ENCODE data around the gene GALNT2. TPM values are rescaled to one million over a fixed set of nuclear protein-coding genes. Genes with fewer than 3 reads are reported as not detected.

The GALNT2 gene
- total RNA-seq, 5 donors from 2014 or later (not counting 1 experiment from before 2014, with no cell fraction given): 22.2 to 29.7 (median 23.5) TPM

- Histone ChIP-seq H3K36me3 (ENCODE audit: control insufficient read depth in 2 of 2, extremely low read depth in 1 of 2, insufficient read depth in 1 of 2, low read length in 1 of 2) (no peaks in the 10 kb centered on the region), H3K27ac (ENCODE audit: low read length) (no peak overlapping the region), H3K4me3 (ENCODE audit: control insufficient read depth in 1 of 2, extremely low read depth in 1 of 2, low read length in 1 of 2) (no peak overlapping the region), H3K27me3 (replicated peaks in 1 of 2; ENCODE audit: control insufficient read depth in 2 of 2, extremely low read depth in 1 of 2, insufficient read depth in 2 of 2, low read length in 1 of 2) (peaks cover 0 to 16% of the 10 kb centered on the region in 2 experiments), H3K9me3 (no peaks in the 10 kb centered on the region), H3K4me1 (ENCODE audit: control insufficient read depth in 1 of 2, extremely low read depth in 1 of 2, insufficient read depth in 2 of 2, low read length in 2 of 2) (peaks cover 0 to 3% of the 10 kb centered on the region in 2 experiments)
- POLR2A ChIA-PET: no interaction called here
- 88% methylated on average over 2 of the region's 2 CpGs for WGBS (ENCODE audit: insufficient coverage)
- Mint-ChIP-seq H3K36me3 (no peaks in the 10 kb centered on the region), H3K4me1 (peaks cover 5 to 8% (median 7%) of the 10 kb centered on the region in 3 donors), H3K4me3 (no peak overlapping the region), H3K9me3 (peaks cover 0 to 3% (median 0%) of the 10 kb centered on the region in 3 donors), H3K27me3 (peaks cover 4 to 8% of the 10 kb centered on the region in 2 donors), H3K27ac (no peak overlapping the region)
- ATAC-seq (replicated peaks in 1 of 4) (no peak), DNase-seq (no peak)
- CTCF ChIA-PET: no interaction called here
These were observed 17.3 kb upstream of the GALNT2 start for GRCh38 chr1:230049731-230050130.

GRCh38 chr1:230050973-230051735, 15.9 kb upstream of the GALNT2 start:
- DNase-seq: no peak
- peaks cover 0 to 3% of the 10 kb centered on the region in 2 experiments for H3K4me1 ChIP-seq (ENCODE audit: control insufficient read depth in 1 of 2, extremely low read depth in 1 of 2, insufficient read depth in 2 of 2, low read length in 2 of 2)
- ChIA-PET CTCF (no interaction called here), POLR2A (no interaction called here)
- H3K27me3 ChIP-seq (replicated peaks in 1 of 2; ENCODE audit: control insufficient read depth in 2 of 2, extremely low read depth in 1 of 2, insufficient read depth in 2 of 2, low read length in 1 of 2): peaks cover 0 to 7% of the 10 kb centered on the region in 2 experiments
- no peaks in the 10 kb centered on the region for H3K36me3 Mint-ChIP-seq
- peaks cover 0 to 3% (median 0%) of the 10 kb centered on the region in 3 donors for H3K9me3 Mint-ChIP-seq
- 98% methylated on average over 5 of the region's 7 CpGs for WGBS (ENCODE audit: insufficient coverage)
- H3K36me3 ChIP-seq (ENCODE audit: control insufficient read depth in 2 of 2, extremely low read depth in 1 of 2, insufficient read depth in 1 of 2, low read length in 1 of 2): no peaks in the 10 kb centered on the region
- no peak overlapping the region for H3K4me3 ChIP-seq (ENCODE audit: control insufficient read depth in 1 of 2, extremely low read depth in 1 of 2, low read length in 1 of 2)
- no peaks in the 10 kb centered on the region for H3K9me3 ChIP-seq
- ATAC-seq (replicated peaks in 1 of 4): no peak
- H3K27ac Mint-ChIP-seq: peak overlapping the region in 1 of 2 donors; percentile 68
- peaks cover 5 to 8% (median 7%) of the 10 kb centered on the region in 3 donors for H3K4me1 Mint-ChIP-seq
- peak overlapping the region in 1 of 3 donors; percentile 44 for H3K4me3 Mint-ChIP-seq
- H3K27me3 Mint-ChIP-seq: no peaks in the 10 kb centered on the region
- H3K27ac ChIP-seq (ENCODE audit: low read length): no peak overlapping the region

- H3K4me3 Mint-ChIP-seq: no peak overlapping the region
- 92% methylated on average over 2 of the region's 2 CpGs for WGBS (ENCODE audit: insufficient coverage)
- no peaks in the 10 kb centered on the region for H3K27me3 Mint-ChIP-seq
- H3K36me3 Mint-ChIP-seq: no peaks in the 10 kb centered on the region
- H3K9me3 ChIP-seq: no peaks in the 10 kb centered on the region
- H3K4me1 Mint-ChIP-seq: peaks cover 5 to 8% (median 7%) of the 10 kb centered on the region in 3 donors
- no peak overlapping the region for H3K27ac Mint-ChIP-seq
- H3K4me1 ChIP-seq (ENCODE audit: control insufficient read depth in 1 of 2, extremely low read depth in 1 of 2, insufficient read depth in 2 of 2, low read length in 2 of 2): peaks cover 0 to 3% of the 10 kb centered on the region in 2 experiments
- no peak for DNase-seq
- ChIA-PET CTCF (no interaction called here), POLR2A (no interaction called here)
- H3K27me3 ChIP-seq (replicated peaks in 1 of 2; ENCODE audit: control insufficient read depth in 2 of 2, extremely low read depth in 1 of 2, insufficient read depth in 2 of 2, low read length in 1 of 2): peaks cover 0 to 3% of the 10 kb centered on the region in 2 experiments
- no peaks in the 10 kb centered on the region for H3K36me3 ChIP-seq (ENCODE audit: control insufficient read depth in 2 of 2, extremely low read depth in 1 of 2, insufficient read depth in 1 of 2, low read length in 1 of 2)
- no peak overlapping the region for H3K27ac ChIP-seq (ENCODE audit: low read length)
- no peak for ATAC-seq (replicated peaks in 1 of 4)
- H3K4me3 ChIP-seq (ENCODE audit: control insufficient read depth in 1 of 2, extremely low read depth in 1 of 2, low read length in 1 of 2): no peak overlapping the region
- peaks cover 0 to 3% (median 0%) of the 10 kb centered on the region in 3 donors for H3K9me3 Mint-ChIP-seq
These were observed 15.0 kb upstream of the GALNT2 start for GRCh38 chr1:230052018-230052417.

- no peak overlapping the region for H3K4me3 Mint-ChIP-seq
These were observed 14.4 kb upstream of the GALNT2 start for GRCh38 chr1:230052665-230053064.

GRCh38 chr1:230054092-230054749, 12.8 kb upstream of the GALNT2 start:
- CTCF ChIA-PET: interaction anchor here in 1 of 2 donors (0.7 kb wide), 1 partner anchor 1294 kb away, joined by 3 read pairs; no protein-coding TSS in a partner anchor
- Histone ChIP-seq H3K9me3 (no peaks in the 10 kb centered on the region), H3K36me3 (ENCODE audit: control insufficient read depth in 2 of 2, extremely low read depth in 1 of 2, insufficient read depth in 1 of 2, low read length in 1 of 2) (no peaks in the 10 kb centered on the region), H3K4me3 (ENCODE audit: control insufficient read depth in 1 of 2, extremely low read depth in 1 of 2, low read length in 1 of 2) (no peak overlapping the region), H3K27ac (ENCODE audit: low read length) (no peak overlapping the region), H3K4me1 (ENCODE audit: control insufficient read depth in 1 of 2, extremely low read depth in 1 of 2, insufficient read depth in 2 of 2, low read length in 2 of 2) (peaks cover 0 to 3% of the 10 kb centered on the region in 2 experiments), H3K27me3 (replicated peaks in 1 of 2; ENCODE audit: control insufficient read depth in 2 of 2, extremely low read depth in 1 of 2, insufficient read depth in 2 of 2, low read length in 1 of 2) (peaks cover 0 to 6% of the 10 kb centered on the region in 2 experiments)
- H3K36me3 Mint-ChIP-seq: no peaks in the 10 kb centered on the region
- peaks cover 5 to 8% (median 7%) of the 10 kb centered on the region in 3 donors for H3K4me1 Mint-ChIP-seq
- DNase-seq (no peak), ATAC-seq (replicated peaks in 1 of 4) (no peak)
- 75% methylated on average over 2 of the region's 8 CpGs for WGBS (ENCODE audit: insufficient coverage)
- H3K27ac Mint-ChIP-seq: no peak overlapping the region
- H3K4me3 Mint-ChIP-seq: no peak overlapping the region
- no peaks in the 10 kb centered on the region for H3K27me3 Mint-ChIP-seq
- POLR2A ChIA-PET: no interaction called here
- peaks cover 0 to 3% (median 0%) of the 10 kb centered on the region in 3 donors for H3K9me3 Mint-ChIP-seq

More at GRCh38 chr1:230052665-230053064, 14.4 kb upstream of the GALNT2 start:
- 98% methylated on average over 3 of the region's 5 CpGs for WGBS (ENCODE audit: insufficient coverage)
- Mint-ChIP-seq H3K36me3 (no peaks in the 10 kb centered on the region), H3K4me1 (peaks cover 5 to 8% (median 7%) of the 10 kb centered on the region in 3 donors), H3K27ac (no peak overlapping the region), H3K27me3 (no peaks in the 10 kb centered on the region), H3K9me3 (peaks cover 0 to 3% (median 0%) of the 10 kb centered on the region in 3 donors)
- H3K4me3 ChIP-seq (ENCODE audit: control insufficient read depth in 1 of 2, extremely low read depth in 1 of 2, low read length in 1 of 2): no peak overlapping the region
- ChIA-PET POLR2A (no interaction called here), CTCF (no interaction called here)
- H3K9me3 ChIP-seq: no peaks in the 10 kb centered on the region
- ATAC-seq (replicated peaks in 1 of 4) (no peak), DNase-seq (no peak)
- peaks cover 0 to 2% of the 10 kb centered on the region in 2 experiments for H3K27me3 ChIP-seq (replicated peaks in 1 of 2; ENCODE audit: control insufficient read depth in 2 of 2, extremely low read depth in 1 of 2, insufficient read depth in 2 of 2, low read length in 1 of 2)
- no peak overlapping the region for H3K27ac ChIP-seq (ENCODE audit: low read length)
- peaks cover 0 to 3% of the 10 kb centered on the region in 2 experiments for H3K4me1 ChIP-seq (ENCODE audit: control insufficient read depth in 1 of 2, extremely low read depth in 1 of 2, insufficient read depth in 2 of 2, low read length in 2 of 2)
- H3K36me3 ChIP-seq (ENCODE audit: control insufficient read depth in 2 of 2, extremely low read depth in 1 of 2, insufficient read depth in 1 of 2, low read length in 1 of 2): no peaks in the 10 kb centered on the region

DNA sequence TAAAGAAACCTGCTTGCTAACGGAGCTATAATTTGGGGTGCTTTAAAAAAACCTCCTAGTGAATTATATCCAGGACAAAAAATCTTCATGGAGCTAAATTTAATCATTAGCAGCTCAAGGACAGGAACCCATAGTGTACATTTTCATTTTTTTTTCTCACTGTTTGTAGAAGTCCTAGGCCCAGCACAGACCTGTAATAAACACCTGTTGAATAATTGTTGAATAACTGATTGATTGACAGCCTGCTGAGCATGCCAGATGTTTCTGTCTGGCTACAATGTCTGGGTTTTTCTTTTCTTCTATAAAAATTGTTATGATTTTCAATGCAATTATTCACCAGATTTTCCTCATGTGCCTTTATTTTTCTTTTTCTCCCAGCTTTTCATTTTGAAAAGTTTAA, 10.9 kb upstream of the GALNT2 start:
- Histone ChIP-seq H3K4me3 (ENCODE audit: control insufficient read depth in 1 of 2, extremely low read depth in 1 of 2, low read length in 1 of 2) (no peak overlapping the region), H3K9me3 (no peaks in the 10 kb centered on the region), H3K36me3 (ENCODE audit: control insufficient read depth in 2 of 2, extremely low read depth in 1 of 2, insufficient read depth in 1 of 2, low read length in 1 of 2) (no peaks in the 10 kb centered on the region), H3K27me3 (replicated peaks in 1 of 2; ENCODE audit: control insufficient read depth in 2 of 2, extremely low read depth in 1 of 2, insufficient read depth in 2 of 2, low read length in 1 of 2) (peaks cover 0 to 6% of the 10 kb centered on the region in 2 experiments), H3K27ac (ENCODE audit: low read length) (no peak overlapping the region), H3K4me1 (ENCODE audit: control insufficient read depth in 1 of 2, extremely low read depth in 1 of 2, insufficient read depth in 2 of 2, low read length in 2 of 2) (peaks cover 0 to 2% of the 10 kb centered on the region in 2 experiments)
- peaks cover 2 to 5% (median 4%) of the 10 kb centered on the region in 3 donors for H3K4me1 Mint-ChIP-seq
- WGBS (ENCODE audit: insufficient coverage): no CpG with 5 or more reads among the region's 1 CpG
- POLR2A ChIA-PET: interaction anchor here in 1 of 2 donors (0.6 kb wide), 1 partner anchor 36 kb away, joined by 4 read pairs; no protein-coding TSS in a partner anchor
- H3K27me3 Mint-ChIP-seq: peaks cover 0 to 6% of the 10 kb centered on the region in 2 donors
- no peak overlapping the region for H3K4me3 Mint-ChIP-seq
- H3K27ac Mint-ChIP-seq: no peak overlapping the region
- H3K9me3 Mint-ChIP-seq: peaks cover 0 to 3% (median 0%) of the 10 kb centered on the region in 3 donors
- no peak for ATAC-seq (replicated peaks in 1 of 4)
- DNase-seq: no peak
- CTCF ChIA-PET: no interaction called here
- H3K36me3 Mint-ChIP-seq: no peaks in the 10 kb centered on the region

Measured in T-cell (primary cell).